HG03571 (cell line): ENCODE measurements around the gene TUBA4B.

Source experiments
- ATAC-seq: cut with Tn5 transposase; IDR thresholded peaks from one replicate; pipeline ENCODE4 v1.9.1; 2021; ENCODE audit not compliant: unreplicated experiment

TUBA4B gene

GRCh38 chr2:219218732-219219701, 34.0 kb upstream of the TUBA4B start, which contains the start of gene ABCB6:
Gene ABCB6, minus strand, starts transcription at chr2:219218958. Its CDS starts 285 bp downstream, at chr2:219218673.
- ATAC-seq, result peak; percentile 82

- ATAC-seq, result no peak
Observed at GRCh38 chr2:219219784-219220532, 33.1 kb upstream of the TUBA4B start.

GRCh38 chr2:219220652-219221402, 32.2 kb upstream of the TUBA4B start:
- no peak for ATAC-seq

- no peak for ATAC-seq
Observed at GRCh38 chr2:219221957-219222518, 31.0 kb upstream of the TUBA4B start.

GRCh38 chr2:219223831-219224610, 29.0 kb upstream of the TUBA4B start:
- ATAC-seq, result no peak

- no peak for ATAC-seq
Observed at GRCh38 chr2:219225350-219225749, 27.7 kb upstream of the TUBA4B start.

- no peak for ATAC-seq
Observed at GRCh38 chr2:219228041-219228910, 24.8 kb upstream of the TUBA4B start.

- no peak for ATAC-seq
Observed at GRCh38 chr2:219228911-219229304, 24.1 kb upstream of the TUBA4B start.

GRCh38 chr2:219229305-219230058, 23.6 kb upstream of the TUBA4B start, which contains the start of the genes ANKZF1 and ATG9A:
Gene ANKZF1, plus strand, starts transcription at chr2:219229806. Its CDS starts 452 bp downstream, at chr2:219230258.
Gene ATG9A, minus strand, starts transcription at chr2:219229636. Its CDS starts 1,612 bp downstream, at chr2:219228024.
- ATAC-seq, result peak; percentile 97

GRCh38 chr2:219230059-219230540, 22.9 kb upstream of the TUBA4B start:
- ATAC-seq, result no peak

GRCh38 chr2:219234331-219234730, 18.7 kb upstream of the TUBA4B start:
- ATAC-seq, result no peak

GRCh38 chr2:219243291-219243761, 9.7 kb upstream of the TUBA4B start:
- no peak for ATAC-seq

- no peak for ATAC-seq
Observed at GRCh38 chr2:219244789-219245147, 8.3 kb upstream of the TUBA4B start.

- ATAC-seq, result peak; percentile 58
Observed at GRCh38 chr2:219245148-219245898, 7.7 kb upstream of the TUBA4B start, which contains the start of the genes GLB1L and STK16. Gene GLB1L, minus strand, starts transcription at chr2:219245444. Its CDS starts 1,871 bp downstream, at chr2:219243573. Gene STK16, plus strand, starts transcription at chr2:219245479. Its CDS starts 521 bp downstream, at chr2:219246000.

GRCh38 chr2:219245899-219246230, 7.2 kb upstream of the TUBA4B start:
- no peak for ATAC-seq

GRCh38 chr2:219246559-219246958, 6.5 kb upstream of the TUBA4B start:
- no peak for ATAC-seq
